ENCODE data around the gene VCL.
"Not testable (repeated sequence)": the region's sequence is repeated elsewhere in the genome, so short reads cannot be mapped to it uniquely, and the experiment has no call there.

The VCL gene

DNA sequence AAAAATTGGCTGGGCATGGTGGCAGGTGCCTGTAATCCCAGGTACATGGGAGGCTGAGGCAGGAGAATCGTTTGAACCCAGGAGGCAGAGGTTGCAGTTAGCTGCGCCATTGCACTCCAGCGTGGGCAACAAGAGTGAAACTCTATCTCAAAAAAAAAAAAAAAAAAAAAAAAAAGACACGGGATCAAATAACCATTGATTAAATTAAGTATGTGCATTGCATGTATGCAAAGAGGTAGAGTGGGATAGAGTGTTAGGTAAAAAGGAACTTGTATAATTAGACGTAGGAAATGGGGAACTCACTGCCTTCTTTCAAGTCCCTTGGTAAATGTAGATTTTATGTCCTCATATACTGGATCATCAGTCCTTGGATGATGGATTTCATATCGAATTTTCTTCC is 13.1 kb downstream of the VCL start:
- DNase-seq, result no peak

DNA sequence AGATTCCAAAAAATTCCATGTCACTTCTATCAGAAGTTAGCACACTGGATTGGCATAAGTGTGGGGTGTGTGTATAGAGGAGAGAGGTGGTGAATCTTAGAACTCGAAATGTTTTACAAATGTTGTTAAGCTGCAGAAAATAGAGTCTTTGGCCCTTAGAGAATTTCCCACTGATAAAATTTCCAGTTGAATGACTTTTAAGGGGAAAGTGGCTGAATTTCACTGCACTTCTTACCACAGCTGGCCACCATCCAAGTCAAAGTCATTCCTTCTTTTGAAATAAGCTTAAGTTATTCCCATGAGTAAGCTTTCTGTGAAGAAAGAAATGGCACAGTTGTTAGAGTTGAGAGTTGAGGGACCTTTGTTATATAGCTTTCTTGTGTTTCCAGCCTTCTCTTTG is 13.9 kb downstream of the VCL start:
- DNase-seq, result no peak

DNA sequence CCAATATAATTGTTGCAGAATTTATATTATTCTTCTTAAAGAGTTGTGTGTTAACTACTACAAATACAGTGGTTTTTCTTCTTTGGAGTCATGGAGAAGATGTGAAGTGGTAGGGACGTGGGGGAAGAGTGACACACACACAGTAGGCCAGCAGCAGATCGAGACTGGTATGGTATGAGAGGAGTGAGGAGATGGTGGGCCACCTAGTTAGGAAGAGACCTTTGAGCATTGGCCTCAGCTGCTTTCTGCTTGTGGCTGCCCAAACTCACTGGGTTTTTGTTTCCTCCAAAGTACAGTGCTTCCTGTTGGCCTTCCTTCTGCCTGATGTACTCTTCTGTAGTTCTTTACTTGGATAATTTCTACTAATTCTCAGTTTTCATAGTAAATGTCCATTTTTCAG is 14.6 kb downstream of the VCL start:
- no peak for DNase-seq

DNA sequence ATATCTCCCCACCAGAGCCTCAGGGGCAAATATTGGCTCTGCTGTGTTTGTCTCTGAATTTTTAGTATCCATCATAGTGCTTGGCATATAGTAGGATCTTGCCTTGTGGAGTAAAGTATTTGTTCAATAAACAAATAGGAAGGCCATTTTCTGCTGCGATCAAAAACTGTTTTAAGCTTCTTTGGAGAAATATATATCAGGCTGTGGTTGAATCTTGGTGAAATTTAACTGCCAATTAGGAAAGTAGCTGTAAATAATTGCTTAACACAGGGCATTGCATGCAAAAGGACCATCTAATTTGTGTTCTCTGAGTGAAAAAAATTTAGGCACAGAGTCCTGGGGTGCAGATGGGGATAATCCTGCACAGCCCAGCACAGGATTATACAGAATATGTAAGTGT is 15.1 kb downstream of the VCL start:
- no peak for DNase-seq

DNA sequence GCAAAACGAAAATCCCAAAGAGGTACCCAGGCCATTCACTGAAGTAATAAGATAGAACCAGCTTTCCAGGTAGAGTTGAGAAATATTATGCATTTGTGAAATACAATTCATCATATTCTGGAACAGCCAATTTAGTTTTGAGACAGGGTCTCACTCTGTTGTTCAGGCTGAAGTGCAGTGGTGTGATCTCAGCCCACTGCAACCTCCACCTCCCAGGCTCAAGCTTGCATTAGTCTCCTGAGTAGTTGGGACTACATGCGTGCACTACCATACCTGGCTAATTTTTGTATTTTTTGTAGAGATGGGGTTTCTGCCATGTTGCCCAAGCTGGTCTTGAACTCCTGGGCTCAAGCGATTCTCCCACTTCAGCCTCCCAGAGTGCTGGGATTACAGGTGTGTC is 16.7 kb downstream of the VCL start:
- DNase-seq, result not testable (repeated sequence)

DNA sequence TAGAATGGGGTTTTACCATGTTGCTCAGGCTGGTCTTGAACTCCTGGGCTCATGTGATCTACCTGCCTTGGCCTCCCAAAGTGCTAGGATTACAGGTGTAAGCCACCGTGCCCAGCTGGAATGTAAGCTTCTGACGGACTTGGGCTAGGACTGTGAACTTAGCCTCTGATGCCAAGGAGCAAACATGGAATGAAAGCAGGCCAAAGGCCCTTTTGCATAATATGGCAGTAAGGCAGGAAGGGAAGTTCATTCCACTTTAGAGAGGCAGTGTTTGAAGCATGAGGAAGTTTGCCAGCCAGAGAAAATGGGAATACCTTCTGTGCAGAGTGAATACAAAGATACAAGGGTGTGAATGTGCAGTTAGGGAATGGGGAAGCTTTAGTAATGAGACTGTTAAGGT is 20.3 kb downstream of the VCL start:
- no peak for DNase-seq

DNA sequence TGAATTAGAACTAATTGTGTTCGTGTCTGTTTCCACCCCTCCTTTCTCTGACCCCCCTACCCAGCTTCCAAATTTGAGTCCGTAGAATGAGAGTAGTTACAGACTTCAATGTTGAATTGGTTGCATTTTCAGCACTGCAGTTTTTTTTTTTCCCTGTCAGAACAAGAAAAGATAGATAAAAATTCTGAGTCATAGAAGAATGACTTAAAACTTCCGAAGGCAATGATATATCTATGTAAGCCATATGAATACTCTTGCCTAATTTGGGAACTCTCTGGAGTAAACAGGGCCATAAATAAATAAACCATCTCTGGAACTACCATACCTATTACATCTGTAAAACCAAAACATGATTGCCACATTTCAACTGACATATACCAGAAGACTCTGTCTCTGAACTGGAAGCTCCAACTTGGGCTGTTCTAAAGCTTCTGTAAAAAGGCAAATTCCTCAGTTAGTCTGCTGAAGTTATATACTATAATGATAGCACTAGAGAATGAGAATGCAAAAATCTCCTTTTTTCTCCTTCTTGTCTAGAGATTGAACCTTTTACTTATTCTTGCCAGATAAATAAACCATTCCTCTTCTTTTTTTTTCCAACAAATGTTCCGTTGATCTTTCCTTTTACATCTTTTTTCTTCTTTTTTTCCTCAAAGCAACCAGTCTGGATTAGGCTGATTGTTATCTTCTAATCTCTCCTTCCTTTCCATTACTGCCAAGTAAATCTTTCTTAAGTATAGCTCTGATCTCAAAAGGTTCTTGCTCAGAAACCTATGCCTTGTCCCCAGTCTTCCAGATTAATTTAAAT is 23.5 kb downstream of the VCL start:
- no peak for DNase-seq

DNA sequence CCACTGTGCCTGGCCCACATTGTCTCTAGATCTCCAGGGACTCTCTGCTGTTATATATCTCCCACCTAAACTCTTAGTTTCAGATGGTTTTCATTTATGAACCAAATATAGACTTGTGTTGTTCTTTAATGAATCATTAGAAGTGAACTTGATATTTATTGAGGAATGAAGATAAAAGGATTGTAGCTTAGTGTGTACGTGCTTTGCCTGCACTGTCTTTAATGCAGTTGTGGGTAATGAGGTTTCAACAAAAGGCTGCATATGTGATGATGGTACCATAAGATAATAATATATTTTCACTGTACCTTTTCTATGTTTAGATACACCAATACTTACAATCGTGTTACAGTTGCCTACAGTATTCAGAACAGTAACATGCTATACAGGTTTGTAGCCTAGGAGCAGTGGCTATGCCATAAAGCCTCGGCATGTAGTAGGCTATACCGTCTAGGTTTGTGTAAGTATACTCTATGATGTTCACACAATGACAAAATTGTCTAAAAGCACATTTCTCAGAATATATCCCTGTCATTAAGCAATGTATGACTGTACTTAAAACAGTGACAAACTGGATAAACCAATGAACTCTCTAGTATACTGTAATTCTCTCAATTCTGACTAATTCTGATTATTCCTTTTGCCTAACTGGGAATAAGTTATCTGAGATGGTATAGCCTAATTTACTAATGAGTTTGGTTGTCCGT is 25.2 kb downstream of the VCL start:
- DNase-seq, result no peak

DNA sequence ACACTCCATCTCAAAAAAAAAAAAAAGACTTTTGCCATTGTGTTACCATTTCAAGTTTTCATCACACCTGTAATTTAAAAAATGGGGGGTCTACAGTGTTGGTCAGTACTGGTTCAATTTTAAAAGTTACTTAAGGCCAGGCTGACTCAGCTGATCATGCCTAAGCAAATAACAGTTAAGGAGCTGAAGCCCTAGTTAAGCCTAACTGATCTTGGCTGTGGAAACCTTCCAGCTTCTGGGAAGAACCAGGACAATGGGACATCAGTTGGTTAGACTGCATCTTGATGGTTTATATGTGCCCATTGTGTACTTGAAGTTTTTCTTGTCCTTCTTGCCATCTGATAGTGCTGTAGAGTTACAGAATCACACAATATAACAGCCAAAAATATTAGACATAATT is 26.7 kb downstream of the VCL start:
- DNase-seq, result no peak

DNA sequence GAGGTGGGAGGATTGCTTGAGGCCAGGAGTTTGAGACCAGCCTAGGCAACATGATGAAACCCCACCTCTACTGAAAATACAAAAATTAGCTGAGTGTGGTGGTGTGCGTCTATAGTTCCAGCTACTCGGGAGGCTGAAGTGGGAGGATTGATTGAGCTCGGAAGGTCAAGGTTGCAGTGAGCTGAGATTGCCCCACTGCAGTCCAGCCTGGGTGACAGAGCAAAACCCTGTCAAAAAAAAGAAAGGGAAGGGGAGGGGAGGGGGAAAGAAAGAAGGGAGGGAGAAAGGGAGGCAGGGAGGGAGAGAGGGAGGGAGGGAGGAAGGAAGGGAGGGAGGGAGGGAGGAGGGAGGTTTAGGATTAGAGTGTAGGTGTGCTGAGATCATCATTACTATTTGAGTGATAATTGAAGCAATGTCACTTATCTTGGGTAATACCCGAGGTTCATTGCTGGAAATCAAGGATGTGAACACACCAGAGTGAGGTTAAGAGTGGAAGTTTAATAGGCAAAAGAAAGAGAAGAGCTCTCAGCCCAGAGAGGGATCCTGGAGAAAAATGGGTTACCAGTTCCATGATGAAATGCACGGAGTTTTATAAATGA is 27.6 kb downstream of the VCL start:
- no peak for DNase-seq

DNA sequence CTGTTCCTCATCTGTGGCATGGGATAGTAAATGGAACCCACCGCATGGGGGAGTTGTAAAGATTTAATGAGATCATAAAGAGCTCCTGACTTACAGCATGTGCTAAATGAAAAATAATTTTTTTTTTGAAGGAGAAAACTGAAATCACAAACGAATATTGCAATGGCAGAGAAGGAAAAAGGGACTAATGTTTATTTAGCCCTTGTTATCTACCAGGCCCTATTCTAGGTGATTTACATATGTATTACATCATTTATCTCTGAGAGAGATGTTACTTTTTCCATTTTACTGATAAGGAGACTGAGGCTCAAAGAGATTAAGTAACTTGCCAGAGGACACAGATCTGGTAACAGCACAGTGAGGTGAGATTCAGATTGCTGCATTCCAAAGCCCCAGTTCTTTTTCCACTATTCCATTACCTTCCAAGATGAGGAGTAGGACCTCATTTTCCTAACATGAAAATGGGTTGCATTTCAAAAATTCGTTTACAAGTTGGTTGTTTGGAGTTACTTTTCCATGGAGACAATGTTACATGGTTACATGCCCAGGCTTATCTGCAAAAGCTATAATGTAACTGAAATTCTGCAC is 28.6 kb downstream of the VCL start:
- DNase-seq, result no peak

DNA sequence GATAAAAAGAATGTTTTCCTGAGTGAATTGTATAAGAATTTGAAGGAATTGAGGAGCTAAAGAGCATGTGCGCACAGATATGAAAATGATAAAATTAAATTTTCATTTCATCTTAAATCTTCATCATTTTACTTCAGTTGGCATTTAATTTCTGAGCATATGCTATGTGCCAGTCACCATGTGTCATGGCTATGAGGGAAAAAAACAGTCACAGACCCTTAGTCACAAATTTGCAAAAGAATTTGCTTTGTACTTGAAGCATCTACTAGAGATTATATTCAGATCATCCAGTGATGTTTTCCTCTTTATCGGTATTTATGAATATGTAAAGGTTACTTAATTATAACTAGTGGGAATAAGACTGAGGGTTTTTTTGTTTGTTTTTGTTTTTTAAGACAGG is 29.8 kb downstream of the VCL start:
- DNase-seq, result no peak

DNA sequence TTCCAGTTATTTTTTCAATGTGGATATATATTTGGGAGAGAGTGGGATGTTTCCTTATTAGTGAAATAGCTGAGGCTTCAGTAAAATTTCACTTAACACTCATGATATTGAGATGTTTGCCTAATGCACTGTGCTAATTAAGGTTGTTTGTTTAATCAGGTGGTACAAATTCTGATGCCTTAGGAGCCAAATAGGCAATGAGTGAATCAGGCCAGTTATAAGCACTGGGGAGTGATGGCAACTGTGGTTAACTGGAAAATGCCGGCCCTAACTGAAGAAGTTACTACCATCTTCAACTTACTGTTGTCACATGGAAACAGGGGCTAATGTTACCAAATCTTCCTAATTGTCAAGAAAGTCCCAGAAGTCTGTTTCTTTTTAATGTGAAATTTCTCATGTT is 32.0 kb downstream of the VCL start:
- DNase-seq, result no peak

DNA sequence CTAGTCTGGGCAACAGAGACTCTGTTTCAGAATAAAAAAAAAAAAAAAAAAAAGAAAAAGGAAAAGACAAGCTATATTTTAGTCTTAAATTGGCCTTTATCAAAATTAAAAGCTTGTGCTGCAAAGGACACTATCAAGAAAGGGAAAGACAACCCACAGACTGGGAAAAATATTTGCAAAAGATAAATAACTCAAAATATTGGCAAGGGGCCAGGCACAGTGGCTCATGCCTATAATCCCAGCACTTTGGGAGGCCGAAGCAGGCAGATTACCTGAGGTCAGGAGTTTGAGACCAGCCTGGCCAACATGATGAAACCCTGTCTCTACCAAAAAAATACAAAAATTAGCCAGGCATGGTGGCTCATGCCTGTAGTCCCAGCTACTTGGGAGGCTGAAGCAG is 34.3 kb downstream of the VCL start:
- not testable (repeated sequence) for DNase-seq

DNA sequence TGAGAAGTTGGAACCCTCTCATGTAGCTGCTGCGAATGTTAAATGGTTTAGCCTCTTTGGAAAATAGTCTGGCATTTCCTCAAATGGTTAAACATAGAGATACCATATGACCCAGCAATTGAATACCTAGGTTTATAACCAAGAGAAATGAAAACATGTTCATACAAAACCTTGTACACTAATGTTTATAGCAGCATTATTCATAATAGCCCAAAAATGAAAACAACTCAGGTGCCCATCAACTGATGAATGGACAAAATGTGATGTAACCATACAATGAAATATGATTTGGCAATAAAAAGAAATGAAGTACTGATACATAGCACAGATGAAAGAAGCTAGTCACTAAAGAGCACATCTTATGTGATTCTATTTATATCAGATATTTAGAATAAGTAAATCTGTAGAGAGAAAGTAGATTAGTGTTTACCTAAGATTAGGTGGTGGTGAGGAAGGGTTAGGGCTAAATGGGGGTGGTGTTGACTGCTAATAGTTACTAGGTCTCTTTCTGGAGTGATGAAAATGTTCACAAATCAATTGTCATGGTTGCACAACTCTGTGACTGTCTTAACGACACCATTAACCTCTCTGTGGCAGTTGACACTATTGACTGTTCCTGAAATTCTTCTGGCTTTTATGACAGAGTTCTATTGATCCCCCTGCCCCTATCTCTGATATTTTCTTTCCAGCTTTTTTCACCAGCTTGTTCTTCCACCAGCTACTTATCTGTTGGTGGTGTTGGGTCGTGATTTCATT is 35.2 kb downstream of the VCL start:
- no peak for DNase-seq

DNA sequence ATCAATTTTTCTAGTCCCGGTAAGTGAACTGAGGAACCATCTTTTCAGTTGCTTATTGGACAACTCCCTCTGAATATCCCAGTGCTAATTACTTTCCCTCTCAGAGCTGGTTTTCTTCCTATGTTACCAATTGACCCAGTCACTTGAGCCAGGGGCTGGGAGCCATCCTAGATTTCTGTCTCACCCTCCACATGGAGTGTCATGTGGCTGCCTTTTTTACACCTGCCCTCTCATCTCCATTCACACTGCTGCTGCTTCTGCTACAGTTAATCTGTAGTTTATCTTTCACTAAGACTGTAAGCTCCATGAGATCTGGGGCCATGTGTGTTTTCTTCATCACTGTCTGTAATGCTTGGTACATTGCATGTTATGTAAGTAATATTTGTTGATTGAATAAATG is 35.8 kb downstream of the VCL start:
- DNase-seq, result no peak

DNA sequence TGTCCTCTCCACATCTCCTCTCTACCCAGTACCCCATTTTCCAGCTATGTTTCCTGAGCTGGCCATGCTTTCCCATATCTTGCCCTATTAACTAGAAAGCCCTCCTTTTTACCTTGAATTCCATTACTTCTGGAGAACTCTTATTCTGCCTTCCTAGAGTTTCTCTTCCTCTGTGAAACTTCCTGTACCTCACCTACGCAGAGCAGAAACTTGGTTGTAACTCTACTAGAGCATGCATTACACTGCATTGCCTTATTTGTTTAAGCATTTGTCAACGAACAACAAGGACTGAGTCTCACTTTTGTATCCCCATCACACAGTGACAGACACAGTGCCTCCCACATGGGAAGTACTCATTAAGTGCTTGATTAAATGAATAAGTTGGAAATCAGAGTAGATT is 36.4 kb downstream of the VCL start:
- DNase-seq, result no peak

DNA sequence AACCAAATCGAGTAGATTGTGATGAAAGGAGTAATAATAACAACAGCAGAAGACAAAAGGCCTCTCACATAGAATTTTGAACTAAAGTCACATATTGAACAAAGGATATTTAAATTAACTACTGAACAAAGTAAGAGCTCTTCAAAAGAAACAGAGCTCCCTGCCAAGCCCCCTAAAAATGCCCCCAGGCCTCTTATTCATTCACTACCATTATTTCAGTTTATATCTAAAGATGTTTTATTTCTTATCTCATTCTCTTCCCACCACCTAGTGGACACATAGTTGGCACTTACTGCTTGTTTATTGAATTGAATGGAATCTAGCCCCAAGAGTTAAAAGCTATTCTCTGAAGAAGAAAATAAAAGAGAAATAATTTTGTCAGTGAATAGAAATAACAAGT is 37.4 kb downstream of the VCL start:
- DNase-seq, result no peak

DNA sequence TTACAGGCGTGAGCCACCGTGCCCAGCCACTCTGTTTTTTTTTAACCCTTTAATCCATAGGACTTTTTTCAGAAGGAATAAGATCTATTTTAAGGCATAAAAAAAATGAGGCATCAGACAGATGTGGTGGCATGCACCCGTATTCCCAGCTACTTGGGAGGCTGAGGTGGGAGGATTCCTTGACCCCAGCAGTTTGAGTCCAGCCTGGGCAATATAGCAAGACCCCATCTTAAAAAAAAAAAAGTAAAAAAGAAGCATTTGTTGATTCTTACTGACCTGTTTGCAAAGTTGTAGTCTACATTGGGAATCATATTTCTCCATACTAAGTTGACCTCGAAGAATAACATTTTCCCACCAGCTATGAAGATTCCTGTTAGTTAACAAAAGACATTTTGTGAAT is 38.6 kb downstream of the VCL start:
- DNase-seq, result no peak

DNA sequence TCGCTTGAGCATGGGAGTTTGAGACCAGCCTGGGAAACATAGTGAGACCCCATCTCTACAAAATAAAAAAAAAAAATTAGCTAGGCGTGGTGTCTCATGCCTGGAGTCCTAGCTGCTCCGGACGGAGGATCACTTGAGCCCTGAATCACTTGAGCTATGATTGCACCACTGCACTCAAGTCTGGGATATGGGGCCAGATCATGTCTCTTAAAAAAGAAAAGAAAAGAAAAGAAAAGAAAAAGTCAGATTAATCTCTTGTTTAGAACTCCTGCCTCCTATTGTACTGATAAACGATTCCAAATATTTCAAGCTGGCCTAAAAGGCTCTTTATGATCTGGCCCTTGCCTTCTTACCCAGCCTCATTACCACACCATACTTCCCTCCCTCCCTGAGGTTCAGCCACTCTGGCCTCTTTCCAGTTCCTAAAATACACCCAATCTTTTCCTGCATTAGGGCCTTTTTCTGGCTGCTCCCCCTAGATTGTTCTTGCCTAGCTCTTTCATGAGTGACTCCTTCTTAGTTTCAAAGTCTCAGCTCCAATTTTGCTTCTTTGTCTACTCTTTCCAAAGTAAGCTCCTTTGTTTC is 41.7 kb downstream of the VCL start:
- no peak for DNase-seq

DNA sequence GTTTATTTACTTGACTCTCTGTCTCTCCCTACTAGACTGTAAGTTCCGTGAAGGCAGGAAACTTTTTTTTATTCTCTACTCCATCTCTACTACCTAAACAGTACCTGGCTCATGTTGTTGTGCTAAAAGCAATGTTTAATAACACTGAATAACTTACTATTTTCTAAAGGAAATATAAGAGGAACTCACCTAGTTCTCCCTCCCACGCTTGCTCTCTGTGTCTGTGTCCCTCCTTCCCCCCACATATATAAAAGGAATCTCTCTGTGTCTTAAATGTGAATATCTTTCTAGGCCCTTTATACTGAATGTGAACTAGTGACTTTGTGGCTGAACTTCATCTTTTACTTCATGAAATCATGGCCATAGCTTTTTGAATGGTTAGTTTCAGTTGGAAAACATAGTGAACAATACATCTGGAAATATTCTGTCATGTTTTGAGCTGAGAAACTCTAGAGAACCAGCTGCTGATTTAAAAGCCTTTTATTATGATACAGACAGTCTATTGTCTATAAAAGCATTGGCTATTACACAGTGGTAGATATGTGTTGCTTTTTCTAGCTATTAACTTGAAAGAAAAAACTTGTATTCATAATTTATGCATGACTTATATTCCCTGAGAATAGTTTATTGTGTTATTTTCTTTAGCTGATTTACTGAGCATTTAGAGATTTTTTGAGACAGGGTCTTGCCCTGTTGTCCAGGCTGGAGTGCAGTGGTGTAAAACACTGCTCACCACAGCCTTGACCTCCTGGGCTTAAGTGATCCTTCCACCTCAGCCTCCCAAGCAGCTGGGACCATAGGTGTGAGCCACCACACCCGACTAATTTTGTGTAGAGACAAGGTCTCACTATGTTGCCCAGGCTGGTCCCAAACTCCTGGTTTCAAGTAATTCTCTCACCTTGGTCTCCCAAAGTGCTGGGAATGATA is 42.5 kb downstream of the VCL start:
- DNase-seq, result no peak

DNA sequence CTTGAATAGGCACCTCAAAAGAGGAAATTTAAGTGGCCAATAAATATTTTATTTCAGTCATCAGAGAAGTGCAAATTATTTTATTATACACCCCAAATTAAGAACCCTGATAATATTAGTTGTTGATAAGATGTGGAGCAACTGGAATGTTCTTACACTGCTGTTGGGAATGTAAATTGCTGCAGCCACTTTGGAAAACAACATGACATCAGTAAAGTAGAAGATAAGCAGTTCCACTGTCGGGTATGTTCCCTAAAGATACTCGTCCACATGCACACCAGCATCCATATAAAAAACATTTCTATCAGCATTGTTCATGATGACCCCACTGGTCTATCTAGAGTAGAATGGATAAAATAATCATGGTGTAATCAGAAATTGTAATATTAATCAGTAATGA is 46.5 kb downstream of the VCL start:
- no peak for DNase-seq
